GM19467 (cell line): ENCODE data around the gene CATSPERD.

Experiments used
- ATAC-seq: cut with Tn5 transposase; IDR thresholded peaks from one replicate; pipeline ENCODE4 v1.9.1; 2021; ENCODE audit warnings: mild to moderate bottlenecking, moderate library complexity; ENCODE audit not compliant: unreplicated experiment

CATSPERD gene

GRCh38 chr19:5823579-5824281 is 103.3 kb downstream of the CATSPERD start:
- ATAC-seq, result no peak

DNA sequence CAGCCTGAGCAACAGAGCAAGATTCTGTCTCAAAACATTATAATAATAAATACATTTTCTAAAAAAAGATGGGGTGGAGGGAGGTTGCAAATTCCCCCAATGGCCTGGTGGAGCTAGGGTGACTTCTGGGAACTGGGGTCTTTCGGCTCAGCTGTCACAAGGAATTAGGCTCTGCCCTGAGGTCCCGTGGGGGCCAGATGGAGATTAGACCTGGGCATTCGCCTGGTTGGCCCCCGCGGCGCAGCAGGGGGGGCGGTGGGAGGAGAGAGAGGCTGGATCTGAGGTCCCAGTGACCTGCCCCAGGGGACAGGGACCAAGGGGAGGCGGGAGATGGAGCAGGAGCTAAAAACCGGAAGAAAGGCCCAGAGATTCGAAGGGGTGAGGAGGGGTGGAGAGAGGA is 104.3 kb downstream of the CATSPERD start:
- no peak for ATAC-seq

GRCh38 chr19:5825178-5825577 is 104.7 kb downstream of the CATSPERD start:
- ATAC-seq, result no peak

GRCh38 chr19:5826531-5827341 is 106.3 kb downstream of the CATSPERD start:
- no peak for ATAC-seq

DNA sequence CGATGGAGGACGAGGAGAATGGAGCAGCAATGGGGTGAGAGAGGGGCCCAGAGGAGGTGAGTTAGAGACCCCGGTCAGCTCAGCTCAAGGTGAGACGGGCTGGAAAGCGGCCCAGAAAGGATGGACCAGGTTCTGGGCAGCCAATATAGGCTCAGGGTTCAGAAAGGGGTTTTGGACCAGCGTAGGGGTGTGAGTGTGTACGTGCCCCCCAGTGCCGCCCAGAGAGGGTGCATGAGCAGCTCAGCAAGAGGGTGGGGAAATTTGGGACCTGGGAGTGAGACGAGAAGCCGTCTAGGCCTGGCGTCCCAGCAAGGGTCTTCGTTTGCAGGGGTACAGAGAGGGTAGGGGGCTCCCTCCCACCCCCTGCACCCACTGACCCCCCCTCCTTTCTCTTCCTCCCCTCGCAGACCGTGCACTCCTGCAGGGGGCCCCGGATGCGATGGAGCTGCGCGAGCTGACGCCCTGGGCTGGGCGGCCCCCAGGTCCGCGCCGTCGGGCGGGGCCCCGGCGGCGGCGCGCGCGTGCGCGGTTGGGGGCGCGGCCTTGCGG is 107.0 kb downstream of the CATSPERD start:
- no peak for ATAC-seq

DNA sequence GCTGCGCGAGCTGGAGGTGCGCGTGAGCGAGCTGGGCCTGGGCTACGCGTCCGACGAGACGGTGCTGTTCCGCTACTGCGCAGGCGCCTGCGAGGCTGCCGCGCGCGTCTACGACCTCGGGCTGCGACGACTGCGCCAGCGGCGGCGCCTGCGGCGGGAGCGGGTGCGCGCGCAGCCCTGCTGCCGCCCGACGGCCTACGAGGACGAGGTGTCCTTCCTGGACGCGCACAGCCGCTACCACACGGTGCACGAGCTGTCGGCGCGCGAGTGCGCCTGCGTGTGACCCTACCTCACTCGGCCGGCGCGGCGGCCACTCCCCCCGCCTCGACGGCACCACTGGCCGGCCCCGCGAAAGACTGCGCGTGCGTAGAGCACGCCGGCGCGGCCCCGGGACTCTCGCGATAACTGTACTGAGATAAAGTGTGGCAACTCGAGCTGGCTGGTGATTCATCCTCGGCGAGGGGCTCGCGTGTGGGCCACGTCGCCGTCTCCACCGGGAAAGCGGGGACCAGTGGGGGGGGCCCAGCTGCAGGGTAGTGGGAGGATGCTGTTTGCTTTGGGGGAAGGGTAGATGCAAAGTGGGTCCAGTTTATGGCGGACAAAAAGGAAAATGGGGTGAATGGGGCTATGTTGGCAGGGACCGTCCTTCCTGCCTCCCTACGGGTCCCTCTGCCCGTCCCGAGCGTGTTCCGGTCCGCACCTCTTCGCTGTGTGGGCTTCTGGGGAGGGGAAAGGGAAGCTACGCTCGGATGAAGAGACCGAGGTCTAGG is 107.6 kb downstream of the CATSPERD start:
- peak; percentile 78 for ATAC-seq
